ENCODE data around the gene ATOH8. TPM values are rescaled to one million over a fixed set of nuclear protein-coding genes. Genes with fewer than 3 reads are reported as not detected.
"Not testable (repeated sequence)": the region's sequence is repeated elsewhere in the genome, so short reads cannot be mapped to it uniquely, and the experiment has no call there.

ATOH8 gene
- 129 and 179 TPM in 2 replicates for total RNA-seq (2014; rRNA removed)
- 120 TPM for polyA plus RNA-seq (2012)

- DNase-seq (ENCODE audit: low read depth) = peak; percentile 85
These were observed at the start of gene ATOH8 for GRCh38 chr2:85753525-85754312. ATOH8 (plus strand) TSS chr2:85753991; CDS start chr2:85754190, 199 bp downstream.

GRCh38 chr2:85704038-85704437 is 49.8 kb upstream of the ATOH8 start:
- no peak for DNase-seq (ENCODE audit: low read depth)

- no peak for DNase-seq (ENCODE audit: low read depth)
These were observed 48.8 kb upstream of the ATOH8 start for GRCh38 chr2:85704800-85705679.

- DNase-seq (ENCODE audit: low read depth) = peak; percentile 98
These were observed 48.1 kb upstream of the ATOH8 start for GRCh38 chr2:85705680-85706039.

- no peak for DNase-seq (ENCODE audit: low read depth)
These were observed 47.7 kb upstream of the ATOH8 start for GRCh38 chr2:85706063-85706462.

- no peak for DNase-seq (ENCODE audit: low read depth)
These were observed 47.0 kb upstream of the ATOH8 start for GRCh38 chr2:85706599-85707296.

- DNase-seq (ENCODE audit: low read depth) = peak; percentile 88
These were observed 46.5 kb upstream of the ATOH8 start for GRCh38 chr2:85707304-85707703.

GRCh38 chr2:85708641-85709040 is 45.1 kb upstream of the ATOH8 start:
- peak; percentile 72 for DNase-seq (ENCODE audit: low read depth)

GRCh38 chr2:85709401-85709811 is 44.4 kb upstream of the ATOH8 start:
- peak; percentile 45 for DNase-seq (ENCODE audit: low read depth)

- DNase-seq (ENCODE audit: low read depth) = peak; percentile 45
These were observed 42.9 kb upstream of the ATOH8 start for GRCh38 chr2:85710687-85711577.

GRCh38 chr2:85711578-85712060 is 42.2 kb upstream of the ATOH8 start:
- no peak for DNase-seq (ENCODE audit: low read depth)

GRCh38 chr2:85712336-85712735 is 41.5 kb upstream of the ATOH8 start:
- no peak for DNase-seq (ENCODE audit: low read depth)

GRCh38 chr2:85712849-85713612 is 40.8 kb upstream of the ATOH8 start:
- peak; percentile 37 for DNase-seq (ENCODE audit: low read depth)

GRCh38 chr2:85713836-85714235 is 40.0 kb upstream of the ATOH8 start:
- no peak for DNase-seq (ENCODE audit: low read depth)

- DNase-seq (ENCODE audit: low read depth) = not testable (repeated sequence)
These were observed 39.4 kb upstream of the ATOH8 start for GRCh38 chr2:85714421-85714820.

- no peak for DNase-seq (ENCODE audit: low read depth)
These were observed 39.0 kb upstream of the ATOH8 start for GRCh38 chr2:85714841-85715240.

GRCh38 chr2:85716346-85716914 is 37.4 kb upstream of the ATOH8 start:
- no peak for DNase-seq (ENCODE audit: low read depth)

- no peak for DNase-seq (ENCODE audit: low read depth)
These were observed 36.3 kb upstream of the ATOH8 start for GRCh38 chr2:85717308-85718008.

GRCh38 chr2:85718009-85718391 is 35.8 kb upstream of the ATOH8 start:
- no peak for DNase-seq (ENCODE audit: low read depth)

Measured in LHCN-M2 (cell line).